ENCODE results near the gene CCDC186.

DNA sequence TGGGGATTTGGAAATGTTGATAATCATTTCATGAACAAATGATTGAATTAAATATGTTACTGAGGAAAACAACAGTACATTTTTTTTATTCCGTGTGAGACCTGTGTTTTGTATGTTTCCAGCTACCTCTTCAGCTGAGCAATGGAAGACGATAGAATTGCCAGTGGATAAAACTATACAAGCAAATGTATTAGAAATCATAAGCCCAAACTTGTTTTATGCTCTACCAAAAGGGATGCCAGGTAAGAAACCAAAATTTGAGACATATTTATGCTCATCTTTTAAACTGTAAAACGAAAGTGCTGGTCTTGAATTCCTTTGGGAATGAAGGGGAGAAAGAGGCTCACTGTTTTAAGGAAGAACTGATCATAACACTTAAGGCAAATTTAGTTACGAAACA lies 47.2 kb upstream of the CCDC186 start:
- TF ChIP-seq, protein P1, sequence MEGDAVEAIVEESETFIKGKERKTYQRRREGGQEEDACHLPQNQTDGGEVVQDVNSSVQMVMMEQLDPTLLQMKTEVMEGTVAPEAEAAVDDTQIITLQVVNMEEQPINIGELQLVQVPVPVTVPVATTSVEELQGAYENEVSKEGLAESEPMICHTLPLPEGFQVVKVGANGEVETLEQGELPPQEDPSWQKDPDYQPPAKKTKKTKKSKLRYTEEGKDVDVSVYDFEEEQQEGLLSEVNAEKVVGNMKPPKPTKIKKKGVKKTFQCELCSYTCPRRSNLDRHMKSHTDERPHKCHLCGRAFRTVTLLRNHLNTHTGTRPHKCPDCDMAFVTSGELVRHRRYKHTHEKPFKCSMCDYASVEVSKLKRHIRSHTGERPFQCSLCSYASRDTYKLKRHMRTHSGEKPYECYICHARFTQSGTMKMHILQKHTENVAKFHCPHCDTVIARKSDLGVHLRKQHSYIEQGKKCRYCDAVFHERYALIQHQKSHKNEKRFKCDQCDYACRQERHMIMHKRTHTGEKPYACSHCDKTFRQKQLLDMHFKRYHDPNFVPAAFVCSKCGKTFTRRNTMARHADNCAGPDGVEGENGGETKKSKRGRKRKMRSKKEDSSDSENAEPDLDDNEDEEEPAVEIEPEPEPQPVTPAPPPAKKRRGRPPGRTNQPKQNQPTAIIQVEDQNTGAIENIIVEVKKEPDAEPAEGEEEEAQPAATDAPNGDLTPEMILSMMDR (IDR thresholded peaks at IDR 0.05; ENCODE audit: low read depth, low read length, poor library complexity, severe bottlenecking) = no peak
- no peak for TF ChIP-seq EZH2phosphoT487 (IDR thresholded peaks at IDR 0.05; ENCODE audit: borderline replicate concordance, low read length)
